Fibroblast of pulmonary artery (primary cell): ENCODE results near the gene SIX2.

Source experiments
- DNase-seq: peaks from one replicate; pipeline ENCODE4 v3.0.0-alpha.2; 2010; ENCODE audit warnings: low read depth
- H3K4me3 ChIP-seq: replicated peaks from 2 replicates; pipeline ENCODE4 v1.5.1; 2011; ENCODE audit warnings: low read depth, mild to moderate bottlenecking, control low read depth, low read length, moderate library complexity
- CTCF ChIP-seq: IDR thresholded peaks from 2 replicates; pipeline ENCODE4 v1.5.1; 2011; ENCODE audit warnings: mild to moderate bottlenecking, control low read depth, low read length, inconsistent platforms; ENCODE audit errors: missing control alignments

The SIX2 gene

GRCh38 chr2:45012733-45013132 lies 3.5 kb upstream of the SIX2 start:
- no peak for DNase-seq
- no peak overlapping the region for H3K4me3 ChIP-seq
- no peak for TF ChIP-seq CTCF

- peak; percentile 12 for DNase-seq
- TF ChIP-seq CTCF = no peak
- no peak overlapping the region for H3K4me3 ChIP-seq
Observed at GRCh38 chr2:45011621-45012602, 2.7 kb upstream of the SIX2 start.

- H3K4me3 ChIP-seq = peak overlapping the region; percentile 65
- no peak for TF ChIP-seq CTCF
- no peak for DNase-seq
Observed at GRCh38 chr2:45011121-45011520, 1.9 kb upstream of the SIX2 start.

- DNase-seq = peak; percentile 10
- no peak for TF ChIP-seq CTCF
- H3K4me3 ChIP-seq = peak overlapping the region; percentile 65
Observed at GRCh38 chr2:45010702-45011012, 1.4 kb upstream of the SIX2 start.

GRCh38 chr2:45009928-45010701 lies 863 bp upstream of the SIX2 start:
- no peak for TF ChIP-seq CTCF
- peak; percentile 90 for DNase-seq
- H3K4me3 ChIP-seq = peak overlapping the region; percentile 65

GRCh38 chr2:45008296-45009129 lies 739 bp downstream of the SIX2 start:
- H3K4me3 ChIP-seq = peak overlapping the region; percentile 46
- DNase-seq = peak; percentile 16

More at GRCh38 chr2:45008296-45009129, 739 bp downstream of the SIX2 start:
- TF ChIP-seq CTCF = no peak
